ENCODE data around the gene TDRD9. TPM values are rescaled to one million over a fixed set of nuclear protein-coding genes. Genes with fewer than 3 reads are reported as not detected.

The TDRD9 gene
- polyA plus RNA-seq, 1 donor from 2014 or later = 15.9 TPM

GRCh38 chr14:104094709-104095425 lies 166.6 kb downstream of the TDRD9 start:
- H4K20me1 ChIP-seq (ENCODE audit: insufficient read depth) = no peaks in the 10 kb centered on the region
- H3K4me3 ChIP-seq (ENCODE audit: low read length) = no peak overlapping the region
- no peak overlapping the region for H3K27ac ChIP-seq (ENCODE audit: low read length)
- no peak overlapping the region for H3K4me2 ChIP-seq (ENCODE audit: low read length)
- H3K36me3 ChIP-seq (ENCODE audit: insufficient read depth, low read length) = no peaks in the 10 kb centered on the region
- H3K9me2 ChIP-seq (ENCODE audit: insufficient read depth, low read length) = no peaks in the 10 kb centered on the region
- TF ChIP-seq, protein P1, sequence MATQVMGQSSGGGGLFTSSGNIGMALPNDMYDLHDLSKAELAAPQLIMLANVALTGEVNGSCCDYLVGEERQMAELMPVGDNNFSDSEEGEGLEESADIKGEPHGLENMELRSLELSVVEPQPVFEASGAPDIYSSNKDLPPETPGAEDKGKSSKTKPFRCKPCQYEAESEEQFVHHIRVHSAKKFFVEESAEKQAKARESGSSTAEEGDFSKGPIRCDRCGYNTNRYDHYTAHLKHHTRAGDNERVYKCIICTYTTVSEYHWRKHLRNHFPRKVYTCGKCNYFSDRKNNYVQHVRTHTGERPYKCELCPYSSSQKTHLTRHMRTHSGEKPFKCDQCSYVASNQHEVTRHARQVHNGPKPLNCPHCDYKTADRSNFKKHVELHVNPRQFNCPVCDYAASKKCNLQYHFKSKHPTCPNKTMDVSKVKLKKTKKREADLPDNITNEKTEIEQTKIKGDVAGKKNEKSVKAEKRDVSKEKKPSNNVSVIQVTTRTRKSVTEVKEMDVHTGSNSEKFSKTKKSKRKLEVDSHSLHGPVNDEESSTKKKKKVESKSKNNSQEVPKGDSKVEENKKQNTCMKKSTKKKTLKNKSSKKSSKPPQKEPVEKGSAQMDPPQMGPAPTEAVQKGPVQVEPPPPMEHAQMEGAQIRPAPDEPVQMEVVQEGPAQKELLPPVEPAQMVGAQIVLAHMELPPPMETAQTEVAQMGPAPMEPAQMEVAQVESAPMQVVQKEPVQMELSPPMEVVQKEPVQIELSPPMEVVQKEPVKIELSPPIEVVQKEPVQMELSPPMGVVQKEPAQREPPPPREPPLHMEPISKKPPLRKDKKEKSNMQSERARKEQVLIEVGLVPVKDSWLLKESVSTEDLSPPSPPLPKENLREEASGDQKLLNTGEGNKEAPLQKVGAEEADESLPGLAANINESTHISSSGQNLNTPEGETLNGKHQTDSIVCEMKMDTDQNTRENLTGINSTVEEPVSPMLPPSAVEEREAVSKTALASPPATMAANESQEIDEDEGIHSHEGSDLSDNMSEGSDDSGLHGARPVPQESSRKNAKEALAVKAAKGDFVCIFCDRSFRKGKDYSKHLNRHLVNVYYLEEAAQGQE (IDR thresholded peaks at IDR 0.05; ENCODE audit: borderline replicate concordance) = no peak
- TF ChIP-seq EP300 (conservative IDR thresholded peaks at IDR 0.05; ENCODE audit: poor library complexity, severe bottlenecking) = no peak
- TF ChIP-seq EZH2 (IDR thresholded peaks at IDR 0.05; ENCODE audit: borderline replicate concordance, insufficient read depth, low read length, poor library complexity, severe bottlenecking) = no peak
- TF ChIP-seq SMC3 (conservative IDR thresholded peaks at IDR 0.05; ENCODE audit: poor library complexity) = peak; percentile 69
- TF ChIP-seq MXI1 (conservative IDR thresholded peaks at IDR 0.05; ENCODE audit: poor library complexity, severe bottlenecking) = no peak
- TF ChIP-seq TAF1 (IDR thresholded peaks at IDR 0.05; ENCODE audit: low read depth) = no peak
- TF ChIP-seq RAD21 (conservative IDR thresholded peaks at IDR 0.05) = peak; percentile 58
- no peak for TF ChIP-seq POLR2AphosphoS5 (IDR thresholded peaks at IDR 0.05)
- TF ChIP-seq CTCF (IDR thresholded peaks at IDR 0.05; ENCODE audit: poor library complexity, severe bottlenecking) = peak; percentile 72
- H3K27me3 ChIP-seq (ENCODE audit: insufficient read depth, low read depth, low read length) = no peaks in the 10 kb centered on the region
- H3K79me2 ChIP-seq (replicated peaks; ENCODE audit: insufficient read depth, low read length) = no peaks in the 10 kb centered on the region
- H2AFZ ChIP-seq (ENCODE audit: low read depth, low read length) = no peak overlapping the region
- no peak overlapping the region for H3K9ac ChIP-seq (ENCODE audit: low read length)
- no peaks in the 10 kb centered on the region for H3F3A ChIP-seq (ENCODE audit: insufficient read depth, low read length, poor library complexity, severe bottlenecking)
- no peaks in the 10 kb centered on the region for H3K9me3 ChIP-seq (ENCODE audit: low read length)

DNA sequence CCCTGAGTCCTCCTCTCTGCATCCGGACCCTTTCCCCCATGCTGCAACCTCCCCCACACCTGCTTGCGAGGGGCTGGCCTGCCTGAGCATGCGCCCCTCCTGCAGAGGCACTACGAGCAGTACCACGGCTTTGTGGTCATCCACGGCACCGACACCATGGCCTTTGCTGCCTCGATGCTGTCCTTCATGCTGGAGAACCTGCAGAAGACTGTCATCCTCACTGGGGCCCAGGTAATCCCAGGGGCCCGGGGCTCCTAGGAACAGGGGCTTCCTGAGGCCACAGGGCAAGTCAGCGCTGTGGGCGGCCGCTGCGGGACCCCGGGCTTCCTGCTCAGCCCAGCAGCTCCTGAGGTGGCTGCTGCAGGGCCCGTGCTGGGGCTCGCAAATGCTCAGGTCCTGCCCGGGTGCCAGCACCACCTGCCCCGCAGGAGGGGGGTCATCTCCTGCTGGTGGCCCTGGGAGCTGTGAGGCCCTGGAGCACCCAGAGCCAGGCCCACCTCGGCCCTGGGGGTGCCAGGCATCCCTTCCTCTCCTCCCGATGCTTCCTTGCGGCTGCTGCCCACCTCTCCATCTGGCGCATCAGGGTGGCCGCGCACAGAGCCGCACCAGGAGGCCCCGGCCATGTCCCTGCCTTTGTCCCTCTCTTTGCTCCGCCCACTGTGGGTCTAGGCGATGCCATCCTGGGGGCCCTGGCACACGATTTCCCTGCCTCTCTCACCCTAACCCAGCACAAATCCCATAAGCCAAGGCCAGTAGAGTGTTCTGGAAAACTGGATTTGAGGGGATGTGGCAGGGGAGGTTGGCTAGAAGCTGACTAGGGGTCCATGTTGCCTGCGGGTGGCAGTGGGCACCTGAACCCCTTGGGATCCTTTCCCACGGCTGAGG lies 167.4 kb downstream of the TDRD9 start:
- Histone ChIP-seq H3K4me3 (ENCODE audit: low read length) (no peak overlapping the region), H3K79me2 (replicated peaks; ENCODE audit: insufficient read depth, low read length) (no peaks in the 10 kb centered on the region), H3K27me3 (ENCODE audit: insufficient read depth, low read depth, low read length) (no peaks in the 10 kb centered on the region), H2AFZ (ENCODE audit: low read depth, low read length) (no peak overlapping the region), H3K4me2 (ENCODE audit: low read length) (no peak overlapping the region), H3K27ac (ENCODE audit: low read length) (no peak overlapping the region), H3F3A (ENCODE audit: insufficient read depth, low read length, poor library complexity, severe bottlenecking) (no peaks in the 10 kb centered on the region), H3K36me3 (ENCODE audit: insufficient read depth, low read length) (no peaks in the 10 kb centered on the region), H3K9me3 (ENCODE audit: low read length) (no peaks in the 10 kb centered on the region), H3K9me2 (ENCODE audit: insufficient read depth, low read length) (no peaks in the 10 kb centered on the region), H4K20me1 (ENCODE audit: insufficient read depth) (no peaks in the 10 kb centered on the region), H3K9ac (ENCODE audit: low read length) (no peak overlapping the region)
- TF ChIP-seq CTCF (IDR thresholded peaks at IDR 0.05; ENCODE audit: poor library complexity, severe bottlenecking) = no peak
- no peak for TF ChIP-seq RAD21 (conservative IDR thresholded peaks at IDR 0.05)
- TF ChIP-seq, protein P1 (IDR thresholded peaks at IDR 0.05; ENCODE audit: borderline replicate concordance) = no peak
- no peak for TF ChIP-seq EZH2 (IDR thresholded peaks at IDR 0.05; ENCODE audit: borderline replicate concordance, insufficient read depth, low read length, poor library complexity, severe bottlenecking)
- no peak for TF ChIP-seq TAF1 (IDR thresholded peaks at IDR 0.05; ENCODE audit: low read depth)
- TF ChIP-seq MXI1 (conservative IDR thresholded peaks at IDR 0.05; ENCODE audit: poor library complexity, severe bottlenecking) = no peak
- no peak for TF ChIP-seq POLR2AphosphoS5 (IDR thresholded peaks at IDR 0.05)
- TF ChIP-seq EP300 (conservative IDR thresholded peaks at IDR 0.05; ENCODE audit: poor library complexity, severe bottlenecking) = no peak
- no peak for TF ChIP-seq SMC3 (conservative IDR thresholded peaks at IDR 0.05; ENCODE audit: poor library complexity)

Data from neural cell (in vitro differentiated cells).